GM19328 (cell line): ENCODE measurements around the gene STXBP5.

ENCODE experiments used
- ATAC-seq: cut with Tn5 transposase; IDR thresholded peaks from one replicate; pipeline ENCODE4 v1.9.1; 2021; ENCODE audit warnings: mild to moderate bottlenecking, moderate library complexity; ENCODE audit not compliant: unreplicated experiment

The STXBP5 gene

DNA sequence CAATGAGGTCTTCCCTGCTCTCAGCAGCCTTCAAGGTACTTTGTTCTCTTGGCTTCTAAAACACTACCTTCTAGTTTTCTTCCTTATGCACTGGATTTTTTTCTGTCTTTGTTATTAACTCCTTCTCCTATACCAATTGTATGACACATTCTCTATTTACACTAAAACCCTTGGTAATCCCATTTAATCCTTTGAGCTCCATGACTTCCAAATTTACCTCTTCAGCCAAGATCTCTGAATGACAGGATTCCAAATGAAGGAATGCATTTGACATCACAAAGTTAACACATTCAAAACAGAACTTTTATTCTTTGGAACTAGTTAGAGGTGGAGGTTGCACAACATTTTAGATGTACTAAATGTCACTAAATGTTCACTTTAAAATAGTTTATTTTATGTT lies 217.7 kb downstream of the STXBP5 start:
- no peak for ATAC-seq

DNA sequence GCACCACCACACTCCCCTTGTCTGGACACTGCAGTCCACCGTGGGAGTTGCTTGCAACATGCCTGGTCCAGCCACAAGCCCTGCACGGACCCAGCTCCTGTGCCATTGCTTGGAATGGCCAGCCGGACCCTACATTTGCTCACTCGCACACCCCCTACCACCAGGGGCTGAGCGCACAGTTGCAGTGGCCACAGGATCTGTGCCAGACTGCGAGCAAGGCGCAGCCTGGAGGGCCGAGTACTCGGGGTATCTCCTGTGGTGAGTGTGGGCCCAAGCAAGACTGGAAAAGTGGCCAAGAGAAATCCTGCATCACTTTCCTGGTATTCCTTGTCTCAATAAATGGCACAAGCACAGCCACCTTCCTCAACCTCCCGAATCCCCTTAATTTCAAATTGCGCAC lies 218.9 kb downstream of the STXBP5 start:
- ATAC-seq, result no peak

DNA sequence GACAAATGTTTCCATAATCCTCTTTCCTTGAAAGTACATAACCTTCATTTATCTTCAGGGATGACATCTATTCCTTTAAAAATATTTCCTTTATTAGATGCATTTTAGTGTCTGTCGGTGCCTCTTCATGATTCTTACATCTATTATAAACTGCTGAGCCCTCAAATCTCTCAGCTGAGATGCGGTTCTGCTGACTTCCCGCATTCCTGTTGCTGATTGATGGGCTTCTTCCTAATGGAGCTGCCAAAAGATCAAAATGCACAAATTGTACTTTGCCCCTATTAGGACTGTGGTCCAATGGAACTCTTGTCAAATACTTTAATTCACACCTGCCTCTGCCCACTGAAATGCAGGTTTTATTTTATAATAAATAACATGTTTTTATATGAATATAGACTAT lies 225.6 kb downstream of the STXBP5 start:
- ATAC-seq, result no peak

DNA sequence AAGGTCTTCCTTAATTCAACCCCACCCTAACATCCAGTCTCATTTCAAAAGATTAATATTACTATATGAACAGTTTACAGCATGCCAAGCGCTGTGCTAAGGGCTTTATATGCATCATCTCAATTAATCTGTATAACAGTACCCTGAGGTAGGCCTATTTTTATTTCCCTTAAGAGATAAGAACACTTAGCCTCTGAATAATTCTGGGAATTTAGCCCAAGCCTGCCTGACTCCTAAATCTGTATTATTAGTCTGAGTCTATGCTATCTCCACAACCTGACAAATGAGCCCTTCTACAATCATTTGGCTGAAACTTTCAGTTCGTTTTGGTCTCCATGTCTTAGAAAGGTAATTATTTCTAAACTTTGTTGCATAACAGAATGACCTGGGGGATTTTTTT lies 226.6 kb downstream of the STXBP5 start:
- ATAC-seq, result no peak

DNA sequence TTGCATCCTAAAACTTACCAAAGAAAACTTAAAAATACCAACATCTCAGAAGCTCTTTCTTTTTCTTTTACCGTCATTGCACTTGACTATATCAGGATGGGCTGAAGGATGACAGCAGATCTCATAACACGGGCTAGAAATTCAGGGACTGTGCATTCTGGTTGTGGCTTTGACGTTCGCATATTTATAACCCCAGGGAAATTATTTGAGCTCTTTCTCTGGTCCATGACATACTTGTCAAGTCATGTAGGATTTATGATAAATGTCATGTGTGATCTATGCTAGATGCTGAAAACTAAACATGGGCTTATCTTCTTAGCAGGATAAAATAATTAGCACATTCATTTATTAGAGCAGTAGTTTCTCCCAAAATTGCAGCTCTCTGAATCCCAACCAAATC lies 229.9 kb downstream of the STXBP5 start:
- no peak for ATAC-seq

DNA sequence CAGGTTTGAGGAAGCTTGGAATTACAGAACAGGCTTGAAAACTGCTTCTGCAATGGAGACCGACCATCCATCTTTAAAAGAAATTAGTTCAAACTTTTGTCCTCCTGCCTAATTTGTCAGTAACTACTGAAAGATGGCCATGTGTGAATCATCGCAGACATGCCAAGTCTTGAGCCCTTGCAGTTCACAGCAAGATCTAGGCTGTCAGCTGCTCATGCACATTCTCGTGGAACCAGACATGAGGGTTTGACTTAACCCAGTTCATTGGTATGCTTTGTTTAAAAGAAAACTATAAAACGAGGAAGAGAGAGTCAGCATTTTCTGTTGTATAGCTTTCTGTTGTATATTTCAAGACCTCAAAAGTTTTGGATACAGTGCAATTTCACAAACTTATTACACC lies 230.3 kb downstream of the STXBP5 start:
- no peak for ATAC-seq

DNA sequence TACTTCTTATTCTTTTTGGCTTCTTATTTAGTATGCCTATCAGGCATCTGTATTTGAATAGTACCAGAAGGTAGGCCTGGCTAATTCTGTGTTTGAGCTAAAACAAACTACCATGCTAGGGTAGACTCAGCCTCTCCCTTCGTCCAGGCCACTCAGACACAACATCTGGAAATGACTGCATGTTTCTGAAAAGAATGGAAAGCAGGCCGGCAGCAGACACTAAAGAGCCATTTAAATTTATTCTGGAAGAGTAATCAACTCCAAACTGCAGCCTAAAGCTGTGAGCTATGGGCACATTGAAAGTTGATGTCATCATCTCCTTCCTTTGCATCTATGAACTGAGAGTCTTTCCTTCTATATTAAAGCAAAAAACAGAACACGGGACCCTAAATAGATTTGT lies 233.4 kb downstream of the STXBP5 start:
- ATAC-seq, result no peak

DNA sequence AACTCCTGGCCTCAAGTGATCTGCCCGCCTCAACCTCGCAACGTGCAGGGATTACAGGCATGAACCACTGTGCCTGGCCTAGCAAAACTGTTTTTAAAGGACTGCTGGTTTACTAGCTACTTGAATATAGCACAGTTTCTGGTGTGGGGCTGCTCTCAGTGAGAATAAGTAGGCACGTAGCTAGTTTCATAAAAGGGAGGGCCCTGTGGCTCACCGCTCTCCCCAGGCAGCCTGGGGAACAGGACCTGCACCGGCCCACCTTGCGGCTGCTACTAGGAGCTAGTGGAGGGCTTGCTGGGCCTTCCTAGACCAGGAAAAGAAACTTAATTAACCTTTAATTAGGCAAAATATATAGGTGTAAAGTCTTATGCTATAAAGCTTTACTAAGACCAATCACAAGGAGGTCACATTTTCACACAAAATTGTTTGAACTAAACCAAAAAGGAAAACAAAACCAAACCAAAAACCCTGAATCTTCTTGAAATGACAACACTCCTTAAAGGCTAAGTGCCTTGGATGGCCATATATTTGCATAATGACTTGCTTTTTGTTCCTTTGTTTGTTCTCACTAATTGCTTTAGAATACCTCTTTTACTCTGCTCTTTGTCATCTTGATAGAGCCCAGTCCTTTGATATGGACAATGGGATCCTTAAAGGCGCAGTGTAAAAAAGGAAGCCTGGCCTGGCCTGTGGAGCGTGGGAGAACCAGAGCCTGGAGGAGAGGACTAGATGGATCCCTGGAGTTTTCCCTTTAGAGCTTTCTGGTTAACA lies 234.7 kb downstream of the STXBP5 start:
- ATAC-seq, result peak; percentile 47
